ENCODE measurements around the gene KCND3. TPM values are rescaled to one million over a fixed set of nuclear protein-coding genes. Genes with fewer than 3 reads are reported as not detected.

KCND3 gene
- total and polyA plus RNA-seq, 2 donors (not counting 3 experiments of a cell fraction or from before 2014, with no cell fraction given): 0.03 TPM; not detected in 1

GRCh38 chr1:111968511-111968910 lies 21.0 kb downstream of the KCND3 start:
- POLR2A ChIA-PET: no interaction called here
- Histone ChIP-seq H4K20me1 (replicated peaks; ENCODE audit: control insufficient read depth, extremely low read depth, insufficient read depth, low read length) (no peaks in the 10 kb centered on the region), H3K27me3 (ENCODE audit: control insufficient read depth in 2 of 2, insufficient read depth in 2 of 2, low read length in 2 of 2) (no peaks in the 10 kb centered on the region), H3K36me3 (ENCODE audit: control insufficient read depth in 2 of 2, extremely low read depth in 1 of 2, insufficient read depth in 2 of 2, low read length in 2 of 2) (no peaks in the 10 kb centered on the region), H3K9me3 (replicated peaks; ENCODE audit: control insufficient read depth, insufficient read depth, low read length) (no peaks in the 10 kb centered on the region), H3K79me2 (ENCODE audit: control insufficient read depth, insufficient read depth, low read length) (no peaks in the 10 kb centered on the region), H3K9me1 (replicated peaks; ENCODE audit: control insufficient read depth, extremely low read depth, insufficient read depth, low read length) (no peaks in the 10 kb centered on the region), H3K4me2 (ENCODE audit: insufficient read depth, low read length) (no peak overlapping the region), H2AFZ (ENCODE audit: low read depth, low read length) (no peak overlapping the region), H3K9ac (replicated peaks; ENCODE audit: extremely low read depth, insufficient read depth, low read length) (no peak overlapping the region), H3K4me1 (ENCODE audit: control insufficient read depth, extremely low read depth, insufficient read depth, low read length) (no peaks in the 10 kb centered on the region), H3K4me3 (replicated peaks in 1 of 3; ENCODE audit: insufficient read depth in 1 of 3, low read depth in 1 of 3, low read length in 3 of 3) (no peak overlapping the region), H3K27ac (ENCODE audit: insufficient read depth, low read depth, low read length) (no peak overlapping the region)
- BruUV-seq (replicated peaks): no TSS peak
- CTCF ChIA-PET: no interaction called here
- intact Hi-C loops (cut with micrococcal nuclease) (no loop called here), dilution Hi-C loops (cut with MboI; ENCODE audit: extremely low pct_ligation_motif_present, low sequenced_read_pairs) (no loop called here)
- no peak for DNase-seq (ENCODE audit: low read depth, low spot score)
- no peak for TF ChIP-seq FOS (IDR thresholded peaks at IDR 0.05; ENCODE audit: borderline replicate concordance, insufficient read depth, low read length)
- TF ChIP-seq, protein P1, sequence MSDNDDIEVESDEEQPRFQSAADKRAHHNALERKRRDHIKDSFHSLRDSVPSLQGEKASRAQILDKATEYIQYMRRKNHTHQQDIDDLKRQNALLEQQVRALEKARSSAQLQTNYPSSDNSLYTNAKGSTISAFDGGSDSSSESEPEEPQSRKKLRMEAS (IDR thresholded peaks at IDR 0.05; ENCODE audit: insufficient read depth, insufficient read length): no peak
- no peak for TF ChIP-seq EZH2 (IDR thresholded peaks at IDR 0.05; ENCODE audit: borderline replicate concordance, low read depth, low read length, severe bottlenecking)
- TF ChIP-seq JUN (IDR thresholded peaks at IDR 0.05; ENCODE audit: borderline replicate concordance, insufficient read depth, insufficient read length, low read depth): no peak
- TF ChIP-seq MYC (IDR thresholded peaks at IDR 0.05; ENCODE audit: low read depth, low read length): no peak
- no peak for TF ChIP-seq POLR2A (IDR thresholded peaks at IDR 0.05; ENCODE audit: low read depth, low read length)
- no peak for TF ChIP-seq GATA2 (IDR thresholded peaks at IDR 0.05; ENCODE audit: insufficient read depth, insufficient read length, low read depth, low read length)
- no peak for TF ChIP-seq POLR2AphosphoS5 (IDR thresholded peaks at IDR 0.05; ENCODE audit: insufficient read depth, low read depth, low read length)
- no peak for TF ChIP-seq CTCF (IDR thresholded peaks at IDR 0.05; ENCODE audit: extremely low read depth in 1 of 2, insufficient read depth in 1 of 2, low read depth in 1 of 2, low read length in 2 of 2)
- no peak for FAIRE-seq

Data from endothelial cell of umbilical vein (primary cell).